Endothelial cell of umbilical vein (primary cell): Measurements from ENCODE around the gene NR4A3. TPM values are rescaled to one million over a fixed set of nuclear protein-coding genes. Genes with fewer than 3 reads are reported as not detected.

Experiments
- BruUV-seq: library from RNA; stranded (reverse); fragments of 400-500 nt; replicated peaks from 2 replicates; lab custom pipeline; 2021; lab: Mats Ljungman, UMichigan
- CTCF ChIA-PET: fragments of 300-600, 350-600 bp; sonication (Branson Sonifier 250); formaldehyde crosslinking; loops from one replicate; lab custom pipeline; 2021; ENCODE audit warnings: antibody characterized with exemption, inconsistent platforms; lab: Charles Lee
- POLR2A ChIA-PET: fragments of 300-600, 350-600 bp; sonication (Branson Sonifier 250); formaldehyde crosslinking; loops from one replicate; lab custom pipeline; 2021; ENCODE audit warnings: antibody characterized with exemption, inconsistent platforms; lab: Charles Lee
- DNase-seq: peaks from one replicate; pipeline ENCODE4 v3.0.0-alpha.2; 2011; ENCODE audit warnings: low read depth, low spot score
- FAIRE-seq: peaks from 2 replicates; lab custom pipeline; 2011; peaks lifted over from hg19 to GRCh38; lab: Jason Lieb, UNC
- H2AFZ ChIP-seq: 2 replicates; pipeline ENCODE4 v1.6.0; 2012; ENCODE audit warnings: low read depth, low read length, control low read depth, inconsistent platforms
- H3K27ac ChIP-seq: 2 replicates; pipeline ENCODE4 v1.5.1; 2011; ENCODE audit warnings: low read depth, mild to moderate bottlenecking, control low read depth, low read length, moderate library complexity; ENCODE audit not compliant: insufficient read depth
- H3K27me3 ChIP-seq, 2 experiments: 2 replicates each; pipeline versions ENCODE4 v1.6.0 to v1.6.1; 2011; ENCODE audit warnings: low read length in 2 of 2, mixed read lengths in 1 of 2; ENCODE audit not compliant: control insufficient read depth in 2 of 2, insufficient read depth in 2 of 2
- H3K36me3 ChIP-seq, 2 experiments: 2 replicates in 1 of 2; 3 replicates in 1 of 2; pipeline ENCODE4 v1.5.1; 2011; ENCODE audit warnings: low read length in 2 of 2, mild to moderate bottlenecking in 1 of 2, moderate library complexity in 1 of 2; ENCODE audit not compliant: control insufficient read depth in 2 of 2, insufficient read depth in 2 of 2; ENCODE audit errors: extremely low read depth in 1 of 2
- H3K4me1 ChIP-seq: 3 replicates; pipeline ENCODE4 v1.5.1; 2011; ENCODE audit warnings: mild to moderate bottlenecking, low read length; ENCODE audit not compliant: control insufficient read depth, insufficient read depth; ENCODE audit errors: extremely low read depth
- H3K4me2 ChIP-seq: 2 replicates; pipeline ENCODE4 v1.6.1; 2011; ENCODE audit warnings: low read length, control low read depth, mixed read lengths; ENCODE audit not compliant: insufficient read depth
- H3K4me3 ChIP-seq, 3 experiments: fragments of 200-600 bp in 1 of 3; sonication (generic), shearing (Covaris generic) in 1 of 3; replicated peaks in 1 of 3; 2 replicates each; pipeline ENCODE4 v1.5.1; 2011 to 2016; ENCODE audit warnings: control low read depth in 3 of 3, low read length in 3 of 3, mild to moderate bottlenecking in 2 of 3, inconsistent platforms in 1 of 3, low read depth in 1 of 3, moderate library complexity in 1 of 3; ENCODE audit not compliant: insufficient read depth in 1 of 3
- H3K79me2 ChIP-seq: 2 replicates; pipeline ENCODE4 v1.6.0; 2012; ENCODE audit warnings: low read length, inconsistent platforms; ENCODE audit not compliant: control insufficient read depth, insufficient read depth
- H3K9ac ChIP-seq: replicated peaks from 2 replicates; pipeline ENCODE3; 2011; ENCODE audit warnings: low read length, control low read depth; ENCODE audit not compliant: insufficient read depth; ENCODE audit errors: extremely low read depth
- H3K9me1 ChIP-seq: replicated peaks from 3 replicates; pipeline ENCODE4 v1.6.0; 2011; ENCODE audit warnings: mild to moderate bottlenecking, low read length; ENCODE audit not compliant: control insufficient read depth, insufficient read depth; ENCODE audit errors: extremely low read depth
- H3K9me3 ChIP-seq: replicated peaks from 2 replicates; pipeline ENCODE4 v1.5.1; 2012; ENCODE audit warnings: low read length, inconsistent platforms; ENCODE audit not compliant: control insufficient read depth, insufficient read depth
- H4K20me1 ChIP-seq: replicated peaks from 2 replicates; pipeline ENCODE3; 2011; ENCODE audit warnings: mild to moderate bottlenecking, low read length; ENCODE audit not compliant: control insufficient read depth, insufficient read depth; ENCODE audit errors: extremely low read depth
- EZH2 ChIP-seq: IDR thresholded peaks from 2 replicates; pipeline ENCODE4 v1.6.1; 2012; ENCODE audit warnings: borderline replicate concordance, low read depth, mild to moderate bottlenecking, moderate library complexity, low read length, inconsistent platforms; ENCODE audit not compliant: severe bottlenecking
- FOS ChIP-seq: IDR thresholded peaks from 2 replicates; pipeline ENCODE4 v1.6.1; 2011; ENCODE audit warnings: mild to moderate bottlenecking, low read length, moderate library complexity, borderline replicate concordance; ENCODE audit not compliant: insufficient read depth
- GATA2 ChIP-seq: IDR thresholded peaks from 2 replicates; pipeline ENCODE4 v1.7.0; 2011; ENCODE audit warnings: low read depth, mild to moderate bottlenecking, moderate library complexity, mixed read lengths, low read length; ENCODE audit not compliant: insufficient read length, insufficient read depth
- JUN ChIP-seq: IDR thresholded peaks from 2 replicates; pipeline ENCODE4 v1.6.1; 2011; ENCODE audit warnings: borderline replicate concordance, low read depth; ENCODE audit not compliant: insufficient read length, insufficient read depth
- MAX ChIP-seq: IDR thresholded peaks from 2 replicates; pipeline ENCODE4 v1.6.1; 2011; ENCODE audit not compliant: insufficient read depth, insufficient read length
- MYC ChIP-seq: IDR thresholded peaks from one replicate; pipeline ENCODE4 v1.6.1; 2011; ENCODE audit warnings: mild to moderate bottlenecking, low read depth, low read length
- POLR2A ChIP-seq: IDR thresholded peaks from 2 replicates; pipeline ENCODE4 v1.6.1; 2012; ENCODE audit warnings: low read depth, mild to moderate bottlenecking, control low read depth, low read length
- POLR2AphosphoS5 ChIP-seq: IDR thresholded peaks from 2 replicates; pipeline ENCODE4 v1.6.1; 2012; ENCODE audit warnings: low read depth, mild to moderate bottlenecking, control low read depth, low read length, moderate library complexity; ENCODE audit not compliant: insufficient read depth
- dilution Hi-C: fragments of 300-500 bp; cut with MboI; formaldehyde crosslinking; loops from one replicate; pipeline ENCODE4 v1.15.0; 2019; ENCODE audit warnings: low sequenced_read_pairs; ENCODE audit not compliant: extremely low pct_ligation_motif_present
- intact Hi-C: fragments of 100-400 bp; cut with micrococcal nuclease; formaldehyde crosslinking; loops from one replicate; pipeline ENCODE4 v1.10.0; 2022
- polyA plus RNA-seq, 4 experiments: library from polyadenylated mRNA; depleted of rRNA in 3 of 4; stranded (reverse) in 3 of 4; unstranded in 1 of 4; fragments of >200 nt; gene quantifications; 2 replicates each; pipeline versions ENCODE4 v1.2.1 to v1.2.3, GENCODE V29; 2011 to 2012; ENCODE audit warnings: missing spikeins in 1 of 4
- total RNA-seq: library from RNA; stranded (reverse); gene quantifications from 2 replicates; pipeline ENCODE4 v1.2.3, GENCODE V29; 2021
- TF ChIP-seq, protein P1 (sequence below), 2 donors: IDR thresholded peaks; 1 replicate in 1 of 2; 2 replicates in 1 of 2; pipeline ENCODE4 v1.5.1; 2011; ENCODE audit warnings: low read length in 2 of 2, mild to moderate bottlenecking in 2 of 2, moderate library complexity in 2 of 2, control low read depth in 1 of 2, inconsistent platforms in 1 of 2, low read depth in 1 of 2; ENCODE audit not compliant: insufficient read depth in 1 of 2; ENCODE audit errors: extremely low read depth in 1 of 2

The NR4A3 gene
- total and polyA plus RNA-seq, 2 donors (not counting 3 experiments of a cell fraction or from before 2014, with no cell fraction given): 0.11 to 0.22 TPM

DNA sequence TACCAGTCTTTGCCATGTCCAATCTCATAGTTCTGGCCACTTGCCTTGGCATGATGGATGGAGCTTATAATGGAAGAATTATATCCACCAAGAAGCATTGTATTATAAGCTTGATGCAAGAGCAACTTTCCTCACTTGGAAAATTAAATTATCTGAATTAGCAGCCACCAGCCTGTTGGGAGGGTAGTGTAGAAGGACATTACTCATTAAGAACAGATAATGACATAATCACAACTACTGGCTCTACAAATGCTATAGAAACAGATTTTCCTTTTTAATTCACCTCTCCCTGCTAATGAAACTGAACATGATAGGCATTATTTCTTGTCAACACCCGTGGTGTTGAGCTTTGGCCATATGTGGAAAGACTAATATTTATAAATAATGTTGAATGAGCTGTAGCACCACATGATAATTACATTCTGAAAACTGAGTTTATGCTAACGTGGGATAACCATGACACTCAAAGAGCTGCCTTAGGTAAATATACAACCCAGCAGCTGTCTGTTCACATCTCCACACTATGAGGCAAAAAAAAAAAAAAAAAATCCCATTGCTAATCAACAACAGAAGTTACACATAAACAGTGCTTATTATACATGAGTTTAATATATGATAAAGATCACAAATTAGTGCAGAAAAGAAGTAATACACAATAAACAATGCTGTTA, 48.1 kb upstream of the NR4A3 start:
- Histone ChIP-seq H4K20me1 (no peaks in the 10 kb centered on the region), H3K4me2 (no peak overlapping the region), H3K9me3 (no peaks in the 10 kb centered on the region), H3K27me3 (peaks cover 0 to 5% of the 10 kb centered on the region in 2 experiments), H3K4me1 (no peaks in the 10 kb centered on the region), H3K36me3 (no peaks in the 10 kb centered on the region), H3K9me1 (no peaks in the 10 kb centered on the region), H3K79me2 (no peaks in the 10 kb centered on the region), H3K4me3 (no peak overlapping the region), H2AFZ (no peak overlapping the region), H3K27ac (no peak overlapping the region), H3K9ac (no peak overlapping the region)
- no peak for FAIRE-seq
- dilution Hi-C loops (no loop called here), intact Hi-C loops (no loop called here)
- ChIA-PET POLR2A (no interaction called here), CTCF (interaction anchor here (1.3 kb wide), 1 partner anchor 10 kb away, joined by 3 read pairs; no protein-coding TSS in a partner anchor)
- BruUV-seq: no TSS peak
- no peak for TF ChIP-seq POLR2AphosphoS5
- no peak for TF ChIP-seq GATA2
- no peak for TF ChIP-seq EZH2
- TF ChIP-seq, protein P1, sequence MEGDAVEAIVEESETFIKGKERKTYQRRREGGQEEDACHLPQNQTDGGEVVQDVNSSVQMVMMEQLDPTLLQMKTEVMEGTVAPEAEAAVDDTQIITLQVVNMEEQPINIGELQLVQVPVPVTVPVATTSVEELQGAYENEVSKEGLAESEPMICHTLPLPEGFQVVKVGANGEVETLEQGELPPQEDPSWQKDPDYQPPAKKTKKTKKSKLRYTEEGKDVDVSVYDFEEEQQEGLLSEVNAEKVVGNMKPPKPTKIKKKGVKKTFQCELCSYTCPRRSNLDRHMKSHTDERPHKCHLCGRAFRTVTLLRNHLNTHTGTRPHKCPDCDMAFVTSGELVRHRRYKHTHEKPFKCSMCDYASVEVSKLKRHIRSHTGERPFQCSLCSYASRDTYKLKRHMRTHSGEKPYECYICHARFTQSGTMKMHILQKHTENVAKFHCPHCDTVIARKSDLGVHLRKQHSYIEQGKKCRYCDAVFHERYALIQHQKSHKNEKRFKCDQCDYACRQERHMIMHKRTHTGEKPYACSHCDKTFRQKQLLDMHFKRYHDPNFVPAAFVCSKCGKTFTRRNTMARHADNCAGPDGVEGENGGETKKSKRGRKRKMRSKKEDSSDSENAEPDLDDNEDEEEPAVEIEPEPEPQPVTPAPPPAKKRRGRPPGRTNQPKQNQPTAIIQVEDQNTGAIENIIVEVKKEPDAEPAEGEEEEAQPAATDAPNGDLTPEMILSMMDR (IDR thresholded peaks at IDR 0.05; ENCODE audit: extremely low read depth in 1 of 2, insufficient read depth in 1 of 2, low read depth in 1 of 2, low read length in 2 of 2): no peak
- no peak for TF ChIP-seq FOS
- TF ChIP-seq MAX: no peak
- no peak for TF ChIP-seq POLR2A
- no peak for TF ChIP-seq JUN
- no peak for TF ChIP-seq MYC
- DNase-seq: no peak
